Left hindlimb (tissue), 1 donor: ENCODE data around the gene KLHL13.
"Not testable (repeated sequence)": the region's sequence is repeated elsewhere in the genome, so short reads cannot be mapped to it uniquely, and the experiment has no call there.

Experiments
- DNase-seq: peaks from one replicate; pipeline ENCODE4 v3.0.0-alpha.2; 2018

Gene KLHL13, protein sequence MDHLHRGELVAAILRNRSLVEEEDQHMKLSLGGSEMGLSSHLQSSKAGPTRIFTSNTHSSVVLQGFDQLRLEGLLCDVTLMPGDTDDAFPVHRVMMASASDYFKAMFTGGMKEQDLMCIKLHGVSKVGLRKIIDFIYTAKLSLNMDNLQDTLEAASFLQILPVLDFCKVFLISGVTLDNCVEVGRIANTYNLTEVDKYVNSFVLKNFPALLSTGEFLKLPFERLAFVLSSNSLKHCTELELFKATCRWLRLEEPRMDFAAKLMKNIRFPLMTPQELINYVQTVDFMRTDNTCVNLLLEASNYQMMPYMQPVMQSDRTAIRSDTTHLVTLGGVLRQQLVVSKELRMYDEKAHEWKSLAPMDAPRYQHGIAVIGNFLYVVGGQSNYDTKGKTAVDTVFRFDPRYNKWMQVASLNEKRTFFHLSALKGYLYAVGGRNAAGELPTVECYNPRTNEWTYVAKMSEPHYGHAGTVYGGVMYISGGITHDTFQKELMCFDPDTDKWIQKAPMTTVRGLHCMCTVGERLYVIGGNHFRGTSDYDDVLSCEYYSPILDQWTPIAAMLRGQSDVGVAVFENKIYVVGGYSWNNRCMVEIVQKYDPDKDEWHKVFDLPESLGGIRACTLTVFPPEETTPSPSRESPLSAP

DNA sequence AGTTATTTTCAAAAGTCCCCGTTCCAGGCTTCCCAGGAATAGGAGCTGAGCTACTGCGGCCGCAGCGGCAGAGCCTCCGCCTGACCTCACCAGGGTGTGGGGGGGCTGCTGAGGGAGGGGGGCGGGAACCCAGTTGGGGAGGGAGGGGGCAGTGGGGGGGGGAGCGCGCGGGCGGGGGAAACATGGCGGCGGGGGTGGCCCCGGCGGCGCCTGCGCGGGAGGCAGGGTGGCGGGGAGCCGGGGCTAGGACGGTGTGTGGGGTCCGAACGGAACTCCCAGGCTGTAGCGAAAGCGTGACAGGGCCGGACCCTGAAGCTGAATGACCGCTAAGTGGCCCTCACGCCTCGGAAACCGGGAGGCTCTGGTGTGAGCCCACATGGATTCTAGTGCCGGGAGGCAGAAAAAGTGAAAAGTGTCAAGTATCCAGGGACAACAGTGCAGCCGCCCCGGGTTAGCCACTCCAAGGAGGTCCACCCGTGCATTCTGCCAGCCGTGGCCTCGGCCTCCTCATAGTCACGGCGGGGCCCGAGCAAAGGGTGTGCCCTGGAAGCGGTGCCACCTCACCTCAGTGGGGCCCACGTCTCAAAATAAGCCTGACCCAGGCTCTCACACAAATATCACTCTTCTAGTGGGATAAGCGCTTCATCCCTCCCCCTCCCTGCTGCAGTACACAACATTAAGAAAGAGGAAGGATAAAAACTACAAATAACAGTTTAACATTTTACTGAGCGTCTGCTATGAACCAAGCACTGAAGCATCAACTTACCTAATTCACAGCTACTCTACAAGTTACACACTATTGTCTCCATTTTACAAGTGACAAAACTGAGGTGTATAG is at the start of gene KLHL13:
Gene KLHL13, minus strand, starts transcription at position 98 of the 838 bp plus-strand sequence. CDS start 88,337 bp downstream, outside the sequence.
- DNase-seq = peak; percentile 73

DNA sequence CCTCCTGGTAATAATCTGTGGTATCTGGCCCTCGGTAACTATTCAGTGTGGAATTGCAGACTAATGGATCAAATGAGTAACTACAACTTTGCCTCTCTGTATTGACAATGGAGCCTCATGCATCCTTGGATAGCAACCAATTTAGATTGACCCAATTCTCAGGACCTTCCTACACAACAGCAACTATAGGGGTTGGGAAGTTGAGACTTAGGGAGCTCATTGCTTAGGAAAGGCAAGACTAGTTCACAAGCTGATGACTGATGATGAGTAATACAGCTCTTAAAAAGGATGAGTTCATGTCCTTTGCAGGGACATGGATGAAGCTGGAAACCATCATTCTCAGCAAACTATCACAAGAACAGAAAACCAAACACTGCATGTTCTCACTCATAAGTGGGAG is 47.5 kb upstream of the KLHL13 start:
- DNase-seq = no peak

DNA sequence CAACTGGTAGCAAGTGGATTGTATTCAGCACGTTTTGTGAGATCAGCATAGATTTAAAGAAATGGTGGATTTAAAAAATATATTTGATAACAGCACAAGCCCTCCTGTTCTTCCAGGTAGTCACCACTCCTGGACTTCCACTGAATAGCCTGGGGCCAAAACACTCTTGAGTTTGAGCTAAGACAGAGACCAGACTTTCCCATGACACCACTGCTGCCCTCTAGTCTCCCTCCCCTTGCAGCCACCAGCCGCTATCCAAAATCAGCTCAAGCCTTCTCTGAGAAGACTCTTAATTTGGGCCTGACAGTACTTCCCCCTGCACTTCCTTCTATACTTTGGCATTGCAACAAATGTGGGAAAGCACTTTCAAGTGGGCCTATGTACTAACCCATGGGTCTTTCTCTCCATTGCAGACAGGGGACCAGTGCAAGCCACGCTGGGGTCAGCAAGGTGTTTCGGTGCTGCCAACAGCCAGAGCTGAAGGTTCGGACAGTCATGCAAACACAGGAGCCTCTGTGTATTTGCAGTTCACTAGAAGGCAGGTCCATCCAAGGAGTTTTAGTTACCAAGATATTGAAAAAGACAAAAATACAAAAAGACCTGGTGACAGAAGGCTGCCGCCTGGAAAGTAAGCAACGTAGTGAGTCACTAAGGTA is 40.5 kb upstream of the KLHL13 start:
- no peak for DNase-seq

DNA sequence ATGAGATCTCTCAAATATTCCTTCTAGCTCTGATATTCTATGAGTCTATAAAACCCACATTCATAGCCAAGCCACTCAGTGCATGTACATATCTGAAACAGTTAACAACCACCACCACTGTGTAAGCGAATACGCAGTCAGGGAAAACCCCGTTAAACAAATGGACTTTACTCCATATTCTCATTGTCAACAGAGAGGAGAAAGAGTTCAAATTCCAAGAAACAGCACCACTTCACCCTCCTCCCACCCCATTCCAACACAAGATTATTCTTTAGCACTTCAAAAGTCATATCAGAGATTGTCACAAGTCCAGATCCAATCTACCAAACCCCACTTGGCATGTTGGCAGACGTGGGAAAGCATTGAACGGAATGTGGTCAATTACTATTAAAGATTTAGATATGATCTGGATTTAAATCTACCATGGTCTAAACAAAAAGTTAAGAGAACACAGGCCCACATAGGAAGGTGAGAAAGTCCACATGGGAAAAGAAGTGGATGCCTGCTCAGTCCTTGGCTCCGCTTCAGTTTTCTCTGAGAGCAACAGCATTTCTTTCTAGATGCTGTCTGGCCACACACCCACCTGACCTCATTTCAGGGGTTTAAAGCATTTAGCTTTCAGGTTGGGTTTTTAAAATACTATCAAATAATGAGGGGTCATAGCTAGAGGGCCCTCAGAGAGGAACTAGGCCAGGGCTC is 39.8 kb upstream of the KLHL13 start:
- no peak for DNase-seq

DNA sequence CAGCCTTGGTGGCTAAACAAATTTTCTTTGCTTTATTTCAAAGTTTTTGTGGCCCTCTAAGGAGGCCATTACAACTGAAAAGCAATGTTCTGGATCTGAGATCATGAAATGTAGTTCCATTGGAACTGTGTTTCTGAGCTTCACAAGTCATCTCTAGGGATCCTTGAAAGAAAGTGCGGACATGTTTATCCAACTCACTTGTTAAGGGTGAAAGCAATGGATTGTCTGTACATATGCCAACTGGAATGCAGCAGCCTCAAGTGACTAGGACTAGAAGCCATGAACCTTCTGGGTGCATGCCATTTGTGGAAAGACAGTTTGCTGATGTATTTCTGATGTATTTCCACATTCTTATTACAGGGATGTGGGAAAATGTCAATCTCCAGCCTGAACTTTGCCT is 36.7 kb upstream of the KLHL13 start:
- DNase-seq = no peak

DNA sequence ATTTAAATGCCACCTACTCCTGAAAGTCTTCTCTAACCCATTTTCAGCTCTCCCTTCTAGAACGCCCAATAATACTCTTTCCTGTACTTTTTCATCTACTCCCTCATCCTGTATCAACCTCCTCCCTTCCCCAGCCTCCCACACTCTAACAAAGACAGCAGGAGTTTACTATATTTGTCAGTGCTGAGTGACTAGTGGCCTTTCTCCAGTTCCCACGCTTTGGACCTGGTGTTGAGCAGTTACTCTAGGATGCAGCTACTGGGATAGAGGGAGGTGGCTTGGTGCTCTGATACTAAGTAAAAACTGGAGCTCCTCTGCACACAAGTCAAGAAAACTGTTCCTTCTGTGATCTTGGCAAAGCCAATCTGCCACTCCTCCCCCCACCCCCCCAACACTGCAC is 36.1 kb upstream of the KLHL13 start:
- no peak for DNase-seq

DNA sequence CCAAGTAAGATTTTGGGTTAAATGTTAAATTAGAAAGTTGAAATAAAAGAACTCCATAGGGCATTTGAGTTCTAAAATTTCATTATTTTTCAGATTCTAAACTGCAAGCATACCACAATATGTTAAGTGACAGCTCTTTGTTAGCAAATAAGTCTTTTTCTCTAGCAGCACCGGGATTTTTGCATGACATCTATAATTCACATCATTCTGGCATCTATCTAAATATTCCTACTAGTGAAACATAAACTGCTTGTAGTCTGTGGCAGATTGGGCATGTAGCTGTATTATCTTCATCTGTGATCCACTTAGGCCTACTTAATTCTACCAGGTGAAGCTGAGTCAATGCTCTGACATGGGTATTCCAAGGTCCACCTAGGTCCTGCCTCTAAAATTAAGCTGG is 32.1 kb upstream of the KLHL13 start:
- DNase-seq = no peak

DNA sequence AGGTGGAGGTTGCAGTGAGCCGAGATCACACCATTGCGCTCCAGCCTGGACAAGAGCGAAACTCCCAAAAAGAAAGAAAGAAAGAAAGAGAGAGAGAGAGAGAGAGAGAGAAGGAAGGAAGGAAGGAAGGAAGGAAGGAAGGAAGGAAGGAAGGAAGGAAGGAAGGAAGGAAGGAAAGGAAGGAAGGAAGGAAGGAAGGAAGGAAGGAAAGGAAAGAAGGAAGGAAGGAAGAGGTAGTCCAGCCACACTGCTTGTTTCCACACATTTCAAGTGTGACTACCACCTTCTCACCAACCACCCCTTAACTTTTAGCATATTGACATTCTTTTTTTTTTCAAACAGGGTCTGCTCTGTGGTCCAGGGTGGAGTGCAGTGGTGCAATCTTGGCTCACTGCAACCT is 31.2 kb upstream of the KLHL13 start:
- DNase-seq = not testable (repeated sequence)

DNA sequence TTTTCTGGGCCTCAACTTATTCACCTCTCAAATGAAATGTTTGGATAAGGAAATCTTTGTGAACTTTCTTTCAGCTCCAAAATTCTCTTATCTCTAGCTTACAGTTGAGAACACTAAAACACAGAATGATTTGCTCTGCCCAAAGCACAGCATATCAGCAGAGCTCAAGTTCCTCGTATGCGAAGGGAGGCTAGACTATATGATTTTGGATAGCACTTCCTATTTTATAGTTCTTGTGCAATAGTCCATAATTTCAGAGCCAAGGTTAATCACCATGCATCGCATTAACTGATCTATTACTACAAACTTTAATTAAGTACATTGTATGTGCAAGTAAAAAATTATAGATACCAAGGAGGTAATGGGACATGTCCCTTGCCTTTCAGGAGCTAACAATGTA is 27.0 kb upstream of the KLHL13 start:
- no peak for DNase-seq

DNA sequence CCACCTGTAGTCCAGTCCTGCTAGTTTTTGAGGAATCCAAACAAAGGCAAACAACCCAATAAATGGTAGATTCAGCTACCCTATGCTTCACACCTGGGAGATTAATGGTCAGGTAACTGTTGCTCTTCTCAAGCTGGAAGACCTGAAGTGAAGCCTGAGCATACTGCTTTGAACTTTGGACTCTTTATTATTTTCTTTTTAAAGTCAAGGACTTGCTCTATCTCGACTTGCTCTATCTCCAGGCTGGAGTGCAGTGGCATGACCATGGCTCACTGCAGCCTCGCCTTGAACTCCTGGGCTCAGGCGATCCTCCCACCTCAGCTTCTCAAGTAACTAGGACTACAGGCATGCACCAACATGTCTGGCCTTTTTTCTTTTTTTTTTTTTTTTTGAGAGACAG is 14.7 kb upstream of the KLHL13 start:
- DNase-seq = no peak

DNA sequence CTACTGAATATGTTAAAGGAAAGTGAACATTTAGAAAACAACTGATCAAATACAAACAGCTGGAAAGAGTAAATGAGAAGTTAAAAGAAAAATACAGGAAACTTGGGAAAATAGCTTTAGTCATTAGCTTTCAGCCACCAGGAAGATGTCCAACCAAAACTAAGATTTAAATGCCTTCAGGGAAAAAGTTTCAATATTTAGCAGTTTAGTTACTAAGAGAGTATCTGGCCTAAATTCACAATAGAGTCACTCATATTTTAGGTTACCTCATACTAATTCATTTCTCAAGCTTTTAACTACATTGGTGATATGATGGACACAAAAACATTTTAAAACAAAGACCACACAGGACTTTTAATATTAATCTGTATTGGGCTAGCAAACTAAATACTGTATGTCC is 13.1 kb upstream of the KLHL13 start:
- DNase-seq = no peak

DNA sequence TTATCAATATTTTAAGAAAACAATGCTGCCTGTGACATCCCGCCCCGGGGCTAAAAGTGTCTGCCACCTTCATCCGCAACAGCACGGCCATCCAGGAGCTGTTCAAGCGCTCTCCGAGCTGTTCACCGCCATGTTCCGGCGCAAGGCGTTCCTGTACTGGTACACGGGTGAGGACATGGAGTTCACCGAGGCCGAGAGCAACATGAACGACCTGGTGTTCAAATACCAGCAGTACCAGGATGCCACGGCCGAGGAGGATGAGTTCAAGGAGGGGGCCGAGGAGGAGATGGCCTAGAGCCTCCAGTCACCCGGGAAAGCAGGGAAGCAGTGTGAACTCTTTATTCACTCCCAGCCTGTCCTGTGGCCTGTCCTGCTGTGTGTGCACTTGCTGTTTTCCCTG is 12.1 kb upstream of the KLHL13 start:
- no peak for DNase-seq

DNA sequence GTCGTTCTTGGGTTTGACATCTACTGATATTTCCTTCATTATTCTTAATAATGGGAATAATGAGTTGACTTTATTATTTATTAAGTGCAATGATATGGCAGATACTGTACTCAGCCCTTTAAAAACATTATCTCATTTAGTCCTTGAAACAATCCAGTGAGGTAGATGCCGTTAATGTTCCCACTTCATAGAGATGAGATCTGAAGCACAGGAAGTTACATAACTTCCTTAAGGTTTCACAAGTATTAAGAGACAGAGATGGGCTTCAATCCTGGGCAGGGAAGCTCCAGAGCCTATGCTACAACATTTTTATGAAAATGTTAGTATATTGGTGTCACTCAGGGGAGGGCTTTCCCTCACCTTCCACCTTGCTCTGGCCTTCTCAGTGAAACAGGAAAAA is 9.7 kb upstream of the KLHL13 start:
- DNase-seq = no peak

DNA sequence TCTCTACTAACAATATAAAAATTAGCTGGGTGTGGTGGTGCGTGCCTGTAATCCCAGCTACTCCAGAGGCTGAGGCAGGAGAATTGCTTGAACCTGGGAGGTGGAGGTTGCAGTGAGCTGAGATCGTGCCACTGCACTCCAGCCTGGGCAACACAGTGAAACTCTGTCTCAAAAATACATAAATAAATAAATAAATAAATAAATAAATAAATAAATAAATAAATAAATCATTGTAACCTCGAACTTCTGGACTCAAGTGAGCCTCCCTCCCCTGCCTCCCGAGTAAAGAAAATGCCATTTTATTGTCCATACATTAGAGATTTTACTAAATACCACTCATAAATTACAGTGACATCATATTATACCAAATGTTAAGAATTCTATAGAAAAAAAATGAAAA is 7.6 kb upstream of the KLHL13 start:
- DNase-seq = not testable (repeated sequence)

DNA sequence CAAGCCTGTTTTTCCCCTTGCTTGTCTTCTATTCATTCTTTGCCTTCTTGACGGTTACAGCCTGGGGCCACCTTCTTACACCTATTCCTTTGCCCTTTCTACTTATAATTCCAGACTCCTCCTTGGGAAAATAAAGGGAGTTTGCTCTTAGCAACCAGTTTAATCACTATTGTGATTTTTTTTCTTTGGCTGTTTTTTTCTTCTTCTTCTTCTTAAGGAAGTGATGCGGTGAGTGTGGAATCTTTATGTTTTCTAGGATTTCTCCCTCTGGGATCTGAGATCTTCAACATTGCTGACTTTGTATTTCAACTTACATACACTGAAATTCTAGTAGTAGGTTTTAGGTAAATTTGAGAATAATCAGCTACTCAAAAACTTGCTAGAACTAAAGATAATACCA is 1.1 kb upstream of the KLHL13 start:
- no peak for DNase-seq

DNA sequence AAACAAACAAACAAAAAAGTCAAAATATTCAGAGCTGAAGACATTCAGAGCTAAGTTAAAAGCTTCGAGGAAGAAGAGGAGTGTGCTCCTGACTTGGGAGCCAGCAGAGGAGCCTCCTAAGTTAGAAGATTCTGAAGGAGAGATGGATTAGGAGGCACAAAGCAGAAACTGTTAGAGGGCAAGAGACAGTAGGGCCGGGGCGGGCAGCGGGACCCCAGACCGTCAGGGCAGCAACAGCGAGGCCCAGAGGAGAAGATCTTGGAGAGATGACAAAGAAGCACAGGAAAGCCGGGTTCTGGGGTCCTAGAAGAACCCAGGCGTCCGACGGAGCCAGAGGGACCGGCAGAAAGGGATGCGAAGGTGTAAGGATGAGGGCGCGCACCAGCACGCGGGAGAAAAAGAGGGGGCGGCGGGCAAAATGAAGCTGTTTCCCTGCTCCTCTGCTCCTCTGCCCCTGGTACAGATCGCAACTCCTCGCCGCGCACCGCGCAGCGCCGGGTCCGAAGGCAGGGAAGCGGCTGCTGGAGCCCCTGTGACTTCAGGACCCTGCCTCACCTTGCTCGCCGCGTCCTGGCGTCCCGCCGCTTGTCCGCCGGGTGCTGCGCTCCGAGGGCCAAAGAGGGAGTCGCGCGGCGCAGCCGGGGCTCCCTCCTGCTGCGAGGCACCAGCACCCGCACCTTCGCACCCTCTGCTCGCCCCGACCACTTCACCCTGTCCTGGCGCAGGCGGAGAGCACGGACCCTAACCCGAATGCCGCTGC is 477 bp downstream of the KLHL13 start:
- no peak for DNase-seq

DNA sequence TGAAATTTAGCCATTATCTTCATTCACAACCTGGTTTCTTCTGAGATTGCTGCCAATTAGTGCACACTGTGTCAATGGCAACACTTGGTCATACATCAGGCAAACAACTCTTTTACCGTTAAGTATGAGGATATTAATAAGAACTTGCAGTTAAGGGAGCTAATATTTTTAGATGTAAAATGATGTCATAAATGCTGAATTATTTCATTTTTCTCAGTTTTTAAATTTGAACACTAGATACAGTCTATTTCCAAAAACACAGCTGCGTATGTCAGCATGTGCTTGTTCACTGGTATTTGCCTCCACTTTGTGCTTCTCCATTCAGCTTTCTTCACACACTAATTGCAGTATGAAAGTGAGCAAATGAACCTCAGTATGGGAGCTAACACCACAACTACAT is 1.6 kb downstream of the KLHL13 start:
- DNase-seq = no peak

DNA sequence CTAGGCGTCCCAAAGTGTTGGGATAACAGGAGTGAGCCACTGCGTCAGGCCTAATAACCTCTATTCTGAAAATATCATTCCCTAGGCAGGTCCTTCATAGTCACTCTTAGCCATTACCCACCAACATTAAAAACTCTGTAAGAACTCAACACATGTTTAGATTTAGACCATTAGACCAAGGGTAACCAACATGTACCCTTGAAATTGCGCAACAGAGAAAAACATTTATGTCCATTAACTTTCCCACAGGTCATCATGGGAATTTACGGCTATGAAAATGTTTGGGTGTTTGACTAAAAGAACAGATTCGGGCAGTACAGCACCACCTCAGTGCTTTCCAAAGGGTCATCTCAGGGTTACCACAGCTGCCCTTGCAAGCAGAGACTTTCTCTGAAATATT is 7.5 kb downstream of the KLHL13 start:
- no peak for DNase-seq

DNA sequence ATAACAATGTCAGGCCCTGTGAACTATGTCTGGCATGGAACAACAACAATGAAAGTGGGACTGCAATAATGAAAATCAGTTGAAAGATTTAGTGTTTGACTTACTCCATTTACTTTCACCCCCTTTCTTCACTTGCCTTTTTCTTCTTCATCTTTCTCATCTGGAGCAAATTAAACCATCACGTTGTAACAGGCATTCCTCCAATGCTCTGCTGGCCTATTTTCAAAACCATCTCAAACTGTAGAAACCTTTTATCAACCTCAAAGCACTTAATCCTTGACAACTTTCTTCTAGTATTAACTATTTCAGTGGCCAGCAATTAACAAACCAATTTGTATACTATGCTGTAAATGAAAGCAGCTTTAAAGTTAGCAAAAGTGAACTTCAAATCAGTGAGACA is 8.3 kb downstream of the KLHL13 start:
- DNase-seq = no peak

DNA sequence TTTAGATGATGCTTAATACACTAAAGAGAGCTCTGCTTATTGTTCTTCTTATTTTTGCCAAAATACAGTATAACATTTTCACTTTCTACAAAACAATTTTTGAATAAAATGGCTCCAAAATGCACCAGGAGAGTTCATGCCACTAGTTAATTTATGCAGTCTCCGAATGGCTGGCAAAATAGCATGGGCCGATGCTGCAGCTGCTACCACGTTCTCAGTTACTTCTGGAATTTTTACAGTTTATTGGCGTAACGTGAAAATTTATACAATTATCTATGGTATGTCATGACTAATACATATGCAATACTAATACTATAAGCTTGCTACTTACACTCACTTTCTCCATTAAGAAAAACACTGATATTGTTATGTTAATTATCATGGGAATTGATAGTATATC is 16.5 kb downstream of the KLHL13 start:
- no peak for DNase-seq

DNA sequence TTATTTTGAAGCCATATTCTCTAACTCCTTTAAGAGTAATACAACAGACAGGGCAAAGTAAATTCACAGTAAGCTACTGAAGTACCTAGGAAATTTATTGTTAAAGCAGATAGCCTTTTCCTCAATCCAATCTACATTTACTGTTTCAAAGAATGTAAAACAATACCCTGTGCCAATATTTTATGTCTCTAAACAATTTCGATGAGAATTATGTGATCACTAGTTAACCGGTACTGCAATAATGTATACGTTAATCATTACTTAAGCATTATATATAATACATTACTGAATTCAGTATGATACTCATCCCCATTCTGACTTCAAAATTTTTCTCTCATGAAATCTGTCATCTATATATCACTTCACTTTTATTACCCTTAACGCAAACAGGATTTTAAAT is 28.5 kb downstream of the KLHL13 start:
- DNase-seq = no peak

DNA sequence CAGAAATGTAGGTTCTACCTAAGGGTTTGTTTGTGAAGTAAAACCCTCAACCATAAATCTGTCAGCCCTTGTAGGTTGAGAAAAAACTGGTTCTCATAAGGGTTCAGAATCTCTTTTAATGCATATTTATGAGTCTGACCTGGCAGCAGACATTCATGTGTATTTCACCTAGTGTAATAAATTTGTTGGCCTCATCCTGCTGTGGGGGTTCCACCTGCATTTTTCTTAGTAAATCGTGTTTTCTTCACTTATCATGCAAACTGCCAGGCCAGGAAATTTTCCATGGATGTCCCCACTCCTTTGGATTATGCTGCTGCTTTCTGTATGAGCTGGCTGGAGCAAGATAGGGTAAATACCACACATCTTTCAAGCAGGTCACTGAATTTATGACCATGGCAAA is 42.4 kb downstream of the KLHL13 start:
- no peak for DNase-seq
